ACC112 (cell line): ENCODE results near the gene LYST.
"Not testable (repeated sequence)": the region's sequence is repeated elsewhere in the genome, so short reads cannot be mapped to it uniquely, and the experiment has no call there.

ENCODE experiments used
- H2AFZ ChIP-seq: fragments of 200-600 bp; sonication (generic); one replicate; pipeline ENCODE4 v1.6.0; 2017; ENCODE audit warnings: antibody characterized with exemption, low read length; ENCODE audit not compliant: unreplicated experiment
- H3K27ac ChIP-seq: fragments of 200-600 bp; sonication (generic); 2 replicates; pipeline ENCODE4 v1.5.1; 2014; ENCODE audit warnings: low read depth, mild to moderate bottlenecking, antibody characterized with exemption, low read length, moderate library complexity
- H3K27me3 ChIP-seq: fragments of 200-600 bp; sonication (generic); 2 replicates; pipeline ENCODE4 v1.6.1; 2014; ENCODE audit warnings: mild to moderate bottlenecking, antibody characterized with exemption, low read length, moderate library complexity, mixed read lengths; ENCODE audit not compliant: insufficient read depth
- H3K36me3 ChIP-seq: fragments of 200-600 bp; sonication (generic); 2 replicates; pipeline ENCODE4 v1.6.1; 2016; ENCODE audit warnings: mild to moderate bottlenecking, antibody characterized with exemption, low read length, moderate library complexity, mixed read lengths; ENCODE audit not compliant: insufficient read depth
- H3K4me1 ChIP-seq: fragments of 200-600 bp; sonication (generic); one replicate; pipeline ENCODE4 v1.6.1; 2016; ENCODE audit warnings: low read length, mixed read lengths; ENCODE audit not compliant: insufficient read depth, unreplicated experiment, control insufficient read depth
- H3K4me3 ChIP-seq: fragments of 200-600 bp; sonication (generic); 2 replicates; pipeline ENCODE4 v1.5.1; 2014; ENCODE audit warnings: mild to moderate bottlenecking, low read depth, low read length
- H3K79me2 ChIP-seq: fragments of 200-600 bp; sonication (generic); one replicate; pipeline ENCODE4 v1.6.0; 2016; ENCODE audit warnings: low read length; ENCODE audit not compliant: control insufficient read depth, unreplicated experiment, insufficient read depth

LYST gene

DNA sequence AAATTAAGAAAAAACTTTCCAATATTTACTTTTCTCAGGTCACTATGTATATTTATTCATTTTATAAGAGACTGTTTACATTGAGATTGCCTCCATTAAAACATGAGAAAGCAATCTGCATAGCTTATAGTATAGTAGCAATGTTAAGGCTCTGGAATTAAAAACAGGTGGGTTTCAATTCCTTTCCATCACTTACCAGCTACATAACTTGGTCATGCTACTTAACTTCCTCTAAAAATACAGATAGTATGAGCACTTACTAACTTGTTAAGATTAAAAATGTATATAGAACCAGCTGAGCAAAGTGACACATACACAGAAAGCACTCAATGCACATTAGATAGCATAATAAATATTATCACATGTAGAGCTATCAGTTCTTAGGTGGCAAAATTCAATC lies 76.6 kb downstream of the LYST start:
- Histone ChIP-seq H3K27me3 (no peaks in the 10 kb centered on the region), H3K36me3 (0 out of 2 replicates have a peak, but pooled peaks cover 3% of the 10 kb centered on the region), H3K27ac (no peak overlapping the region), H3K79me2 (no peaks in the 10 kb centered on the region), H3K4me3 (no peak overlapping the region), H3K4me1 (peaks cover 4% of the 10 kb centered on the region), H2AFZ (no peak overlapping the region)

DNA sequence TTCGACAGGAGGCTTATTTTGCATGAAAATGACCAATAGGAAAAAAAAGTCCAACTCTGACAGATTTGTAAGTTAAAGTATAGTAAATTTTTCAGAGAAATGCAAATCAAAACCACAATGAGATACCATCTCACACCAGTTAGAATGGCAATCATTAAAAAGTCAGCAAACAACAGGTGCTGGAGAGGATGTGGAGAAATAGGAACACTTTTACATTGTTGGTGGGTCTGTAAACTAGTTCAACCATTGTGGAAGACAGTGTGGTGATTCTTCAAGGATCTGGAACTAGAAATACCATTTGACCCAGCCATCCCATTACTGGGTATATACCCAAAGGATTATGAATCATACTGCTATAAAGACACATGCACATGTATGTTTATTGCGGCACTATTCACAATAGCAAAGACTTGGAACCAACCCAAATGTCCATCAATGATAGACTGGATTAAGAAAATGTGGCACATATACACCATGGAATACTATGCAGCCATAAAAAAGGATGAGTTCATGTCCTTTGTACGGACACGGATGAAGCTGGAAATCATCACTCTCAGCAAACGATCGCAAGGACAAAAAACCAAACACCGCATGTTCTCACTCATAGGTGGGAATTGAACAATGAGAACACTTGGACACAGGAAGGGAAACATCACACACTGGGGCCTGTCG lies 80.3 kb downstream of the LYST start:
- H3K4me3 ChIP-seq, H3K36me3 ChIP-seq, H3K79me2 ChIP-seq, H2AFZ ChIP-seq, H3K27ac ChIP-seq, H3K27me3 ChIP-seq: not testable (repeated sequence)
- peaks cover 11% of the 10 kb centered on the region for H3K4me1 ChIP-seq

DNA sequence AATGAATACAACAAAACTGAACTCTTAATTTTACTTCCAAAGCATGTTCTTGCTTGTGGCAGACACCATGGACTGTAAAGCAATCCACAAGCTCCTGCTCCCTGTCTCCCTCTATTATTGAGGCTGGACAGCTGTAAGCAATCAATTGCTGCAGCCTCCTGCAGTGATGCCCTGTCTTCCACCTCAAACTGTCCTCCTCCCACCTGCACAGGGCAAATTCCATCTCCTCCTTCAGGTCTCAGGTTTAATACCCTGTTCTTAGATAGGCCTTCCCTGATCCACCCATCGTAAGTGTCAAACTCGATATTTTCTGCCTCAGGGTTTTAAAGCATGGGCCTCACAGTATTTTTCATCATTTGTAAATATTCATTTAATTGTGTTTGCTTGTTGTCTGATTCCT lies 81.8 kb downstream of the LYST start:
- Histone ChIP-seq H3K79me2 (no peaks in the 10 kb centered on the region), H2AFZ (no peak overlapping the region), H3K4me3 (no peak overlapping the region), H3K27me3 (no peaks in the 10 kb centered on the region), H3K36me3 (no peaks in the 10 kb centered on the region), H3K27ac (no peak overlapping the region), H3K4me1 (peaks cover 11% of the 10 kb centered on the region)

DNA sequence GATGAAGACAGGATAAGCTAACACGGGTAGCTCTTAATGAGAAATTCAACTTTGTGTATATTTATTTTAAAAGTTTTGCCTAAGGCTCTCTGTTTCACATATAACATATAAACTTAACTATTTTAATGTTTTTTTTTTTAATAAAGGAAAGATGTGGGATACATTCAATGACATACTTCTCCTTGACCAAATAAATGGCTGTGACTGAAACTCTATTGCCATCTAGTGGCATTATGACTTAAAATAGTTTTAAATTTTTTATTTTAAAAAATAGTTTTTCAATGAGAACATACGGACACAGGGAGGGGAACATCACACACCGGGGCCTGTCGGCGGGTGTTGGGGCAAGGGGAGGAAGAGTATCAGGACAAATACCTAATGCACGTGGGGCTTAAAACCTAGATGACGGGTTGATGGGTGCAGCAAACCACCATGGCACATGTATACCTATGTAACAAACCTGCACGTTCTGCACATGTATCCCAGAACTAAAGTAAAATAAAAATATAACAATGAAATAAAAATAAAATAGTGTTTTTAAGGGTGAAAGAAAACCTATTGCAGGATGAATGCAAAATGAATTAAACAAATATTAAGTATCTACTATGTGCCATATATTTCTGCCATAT lies 83.4 kb downstream of the LYST start:
- Histone ChIP-seq H3K27me3 (no peaks in the 10 kb centered on the region), H2AFZ (peak overlapping the region; percentile 16), H3K27ac (0 out of 2 replicates have a peak overlapping the region, but pooled peaks have one; percentile 4), H3K36me3 (no peaks in the 10 kb centered on the region), H3K4me3 (no peak overlapping the region), H3K79me2 (no peaks in the 10 kb centered on the region), H3K4me1 (peaks cover 11% of the 10 kb centered on the region)

DNA sequence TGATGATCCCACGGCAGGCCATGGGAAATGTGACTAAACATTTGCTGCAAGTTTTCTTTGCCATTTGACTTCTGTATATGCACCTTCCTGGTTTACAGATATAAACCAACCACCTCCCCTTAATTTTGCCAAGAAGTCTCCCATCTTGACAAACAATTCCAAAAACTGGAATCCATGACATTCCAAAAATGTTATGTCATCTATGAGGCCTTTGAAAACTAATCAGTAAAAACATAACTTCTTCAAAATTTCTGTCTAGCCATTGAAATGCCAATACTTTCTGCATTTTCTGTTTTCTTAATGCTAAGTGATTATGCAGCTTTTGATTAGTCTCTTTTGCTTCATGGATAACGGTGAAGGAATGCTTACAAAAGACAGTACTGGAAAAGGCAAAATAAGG lies 84.1 kb downstream of the LYST start:
- Histone ChIP-seq H3K4me1 (peaks cover 11% of the 10 kb centered on the region), H3K27me3 (no peaks in the 10 kb centered on the region), H2AFZ (peak overlapping the region; percentile 16)

DNA sequence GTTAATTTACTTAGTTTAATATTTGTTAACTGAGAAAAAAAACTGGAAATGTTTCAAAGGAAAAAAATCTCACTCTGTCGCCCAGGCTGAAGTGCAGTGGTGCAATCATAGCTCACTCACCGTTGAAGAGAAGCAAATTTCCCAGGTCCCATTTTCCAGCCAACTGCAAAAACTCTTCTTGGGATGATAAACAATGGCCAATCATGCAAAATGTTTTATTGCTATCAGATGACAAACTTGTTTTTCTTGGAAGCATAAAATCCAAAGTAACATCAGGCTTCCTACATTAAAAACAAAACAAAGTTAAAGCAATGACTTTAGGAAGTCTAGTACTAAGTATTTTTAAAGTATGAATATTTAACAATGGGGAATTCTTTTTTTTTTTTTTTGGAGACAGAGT lies 84.9 kb downstream of the LYST start:
- no peaks in the 10 kb centered on the region for H3K79me2 ChIP-seq
- peaks cover 15% of the 10 kb centered on the region for H3K4me1 ChIP-seq
- no peak overlapping the region for H3K27ac ChIP-seq
- no peak overlapping the region for H2AFZ ChIP-seq
- no peaks in the 10 kb centered on the region for H3K36me3 ChIP-seq
- no peak overlapping the region for H3K4me3 ChIP-seq
- no peaks in the 10 kb centered on the region for H3K27me3 ChIP-seq

More for the DNA sequence above, 84.1 kb downstream of the LYST start:
- no peak overlapping the region for H3K4me3 ChIP-seq
- no peaks in the 10 kb centered on the region for H3K79me2 ChIP-seq
- no peaks in the 10 kb centered on the region for H3K36me3 ChIP-seq
- H3K27ac ChIP-seq = 0 out of 2 replicates have a peak overlapping the region, but pooled peaks have one; percentile 4

DNA sequence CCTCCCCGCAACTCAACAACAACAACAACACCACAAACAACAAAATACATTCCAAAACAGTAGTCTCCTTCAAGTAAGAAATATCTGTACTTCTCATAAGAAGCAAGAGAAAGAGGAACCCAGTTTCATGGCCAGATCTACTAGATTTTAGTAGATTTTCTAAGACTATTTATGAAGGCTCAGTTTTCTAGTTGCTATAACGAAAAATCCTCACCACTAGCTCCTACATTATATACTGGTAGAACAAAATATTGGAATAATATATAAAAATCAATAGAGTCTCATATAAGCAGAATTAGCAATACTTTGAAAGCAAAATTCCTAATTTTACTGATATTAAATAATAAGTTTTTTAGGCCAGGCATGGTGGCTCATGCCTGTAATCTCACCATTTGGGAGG lies 86.9 kb downstream of the LYST start:
- no peaks in the 10 kb centered on the region for H3K36me3 ChIP-seq
- no peak overlapping the region for H3K4me3 ChIP-seq
- H3K27me3 ChIP-seq = no peaks in the 10 kb centered on the region
- no peaks in the 10 kb centered on the region for H3K79me2 ChIP-seq
- H3K4me1 ChIP-seq = peaks cover 18% of the 10 kb centered on the region
- no peak overlapping the region for H2AFZ ChIP-seq
- no peak overlapping the region for H3K27ac ChIP-seq

DNA sequence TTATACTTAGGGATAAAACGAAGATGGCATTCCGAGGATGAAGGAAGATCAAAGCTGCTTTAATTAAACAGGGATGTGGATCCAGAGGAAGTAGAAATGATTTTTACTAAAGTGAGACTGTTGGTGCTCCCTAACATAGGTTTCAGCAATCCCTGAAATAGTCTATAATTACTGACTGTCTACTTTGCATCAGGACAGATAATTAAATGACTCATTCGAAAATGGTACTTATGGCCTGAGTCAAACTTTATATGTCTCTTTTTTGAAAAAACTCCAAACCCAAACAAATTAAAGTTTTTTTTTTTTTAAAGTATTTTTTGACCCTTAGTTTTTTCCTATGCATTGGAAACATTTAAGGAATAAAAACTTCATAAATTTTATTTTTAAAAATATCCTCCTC lies 90.3 kb downstream of the LYST start:
- H3K4me1 ChIP-seq = peaks cover 7% of the 10 kb centered on the region
- no peak overlapping the region for H3K27ac ChIP-seq
- no peaks in the 10 kb centered on the region for H3K27me3 ChIP-seq
- H3K36me3 ChIP-seq = no peaks in the 10 kb centered on the region
- no peak overlapping the region for H3K4me3 ChIP-seq
- H3K79me2 ChIP-seq = no peaks in the 10 kb centered on the region
- H2AFZ ChIP-seq = no peak overlapping the region

DNA sequence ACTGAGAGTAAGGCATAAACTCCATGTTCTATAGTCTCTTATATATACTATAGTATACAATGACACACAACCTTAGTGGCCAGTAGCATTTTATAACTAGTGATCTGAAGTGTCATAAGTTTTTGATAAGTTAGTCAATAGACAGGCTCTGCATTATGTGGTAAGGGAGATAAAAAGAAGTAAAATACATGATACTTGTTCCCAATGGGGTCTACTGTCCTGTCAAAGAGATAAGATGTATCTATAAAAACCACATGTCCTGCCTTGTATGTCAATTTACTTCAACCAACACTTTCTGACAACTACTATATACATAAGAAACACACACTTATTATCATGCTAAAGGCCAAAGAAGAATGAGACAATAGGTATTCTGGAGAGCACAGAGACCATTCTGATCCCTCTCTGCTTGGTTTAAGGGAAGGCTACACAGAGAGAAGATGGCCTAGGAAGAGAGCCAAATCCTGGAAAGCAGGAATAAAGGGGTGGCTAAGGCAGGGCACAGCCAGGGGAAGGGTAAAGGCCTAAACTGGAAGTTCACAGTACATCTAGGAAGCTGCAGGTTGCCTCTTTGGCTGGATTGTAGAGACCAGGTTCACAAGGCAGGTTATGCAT lies 91.4 kb downstream of the LYST start:
- Histone ChIP-seq H3K36me3 (no peaks in the 10 kb centered on the region), H3K27me3 (no peaks in the 10 kb centered on the region), H2AFZ (no peak overlapping the region), H3K4me1 (peaks cover 7% of the 10 kb centered on the region), H3K27ac (no peak overlapping the region), H3K79me2 (no peaks in the 10 kb centered on the region), H3K4me3 (no peak overlapping the region)

DNA sequence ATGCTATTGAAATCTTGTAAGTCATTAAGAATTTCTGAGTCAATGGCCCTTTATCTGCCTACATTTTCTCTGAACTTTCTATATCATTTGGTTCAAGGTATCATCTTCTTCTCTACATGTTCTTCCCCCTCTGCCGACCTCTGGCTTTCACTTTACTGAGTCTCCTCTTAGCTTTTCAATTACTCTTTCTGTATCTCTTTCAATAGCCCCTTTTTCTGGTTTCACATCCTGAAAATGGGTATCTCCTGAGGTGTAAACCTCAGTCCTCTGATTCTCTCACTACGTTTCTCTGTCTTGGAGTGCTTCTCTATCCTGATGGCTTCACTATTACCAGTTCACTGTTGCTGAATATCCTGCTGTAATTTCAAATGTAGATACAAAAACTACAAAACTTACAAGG lies 98.9 kb downstream of the LYST start:
- no peaks in the 10 kb centered on the region for H3K79me2 ChIP-seq
- H3K4me3 ChIP-seq = no peak overlapping the region
- no peak overlapping the region for H3K27ac ChIP-seq
- H3K4me1 ChIP-seq = no peaks in the 10 kb centered on the region
- H2AFZ ChIP-seq = no peak overlapping the region
- no peaks in the 10 kb centered on the region for H3K27me3 ChIP-seq
- H3K36me3 ChIP-seq = no peaks in the 10 kb centered on the region

DNA sequence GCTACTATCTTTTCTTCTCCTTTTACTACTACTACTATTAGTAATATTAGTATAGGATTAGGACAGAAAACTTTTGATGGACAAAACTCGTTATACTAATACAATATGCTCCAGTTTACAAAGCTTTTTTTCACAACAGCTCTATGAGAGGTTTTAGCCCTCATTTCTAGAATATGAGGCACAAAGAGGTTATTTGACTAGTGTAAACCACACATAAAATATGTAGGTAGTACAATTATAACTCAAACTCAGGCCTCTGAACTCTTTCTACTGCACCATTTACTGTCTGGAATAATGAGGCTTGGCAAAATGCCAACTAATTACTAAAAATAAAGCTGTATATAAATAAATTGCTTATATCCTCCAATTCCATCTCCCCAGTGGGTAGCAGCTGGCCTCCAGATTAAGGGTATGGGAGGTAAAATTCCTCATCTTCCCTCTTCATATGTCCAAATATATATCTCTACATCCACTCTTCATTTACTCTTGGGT lies 99.9 kb downstream of the LYST start:
- no peaks in the 10 kb centered on the region for H3K36me3 ChIP-seq
- no peaks in the 10 kb centered on the region for H3K27me3 ChIP-seq
- H3K79me2 ChIP-seq = no peaks in the 10 kb centered on the region

More for the DNA sequence above, 99.9 kb downstream of the LYST start:
- no peak overlapping the region for H2AFZ ChIP-seq
- no peak overlapping the region for H3K4me3 ChIP-seq
- H3K4me1 ChIP-seq = no peaks in the 10 kb centered on the region
- no peak overlapping the region for H3K27ac ChIP-seq
